Vagina (tissue), 2 donors: Measurements from ENCODE around the gene DOCK2.
"Not testable (repeated sequence)": the region's sequence is repeated elsewhere in the genome, so short reads cannot be mapped to it uniquely, and the experiment has no call there.

Experiments
- POLR2A ChIP-seq, 2 donors: fragments of 450-650 bp; IDR thresholded peaks; one replicate each; pipeline ENCODE4 v1.6.1; 2017; ENCODE audit warnings: antibody characterized with exemption in 2 of 2, mild to moderate bottlenecking in 2 of 2, moderate library complexity in 2 of 2
- POLR2AphosphoS5 ChIP-seq, 2 donors: sonication (generic); formaldehyde crosslinking; IDR thresholded peaks; one replicate each; pipeline ENCODE4 v1.9.0; 2017; ENCODE audit warnings: antibody characterized with exemption in 2 of 2, mild to moderate bottlenecking in 2 of 2, low read depth in 1 of 2; ENCODE audit not compliant: insufficient read depth in 1 of 2
- TF ChIP-seq, protein P1 (sequence below), 3 experiments: fragments of 450-650 bp in 2 of 3; fragments of 200-600 bp in 1 of 3; sonication (generic) in 1 of 3; IDR thresholded peaks; one replicate each; pipeline ENCODE4 v1.5.1; 2017 to 2019; ENCODE audit warnings: antibody characterized with exemption in 3 of 3, mild to moderate bottlenecking in 2 of 3, moderate library complexity in 2 of 3

DNA sequence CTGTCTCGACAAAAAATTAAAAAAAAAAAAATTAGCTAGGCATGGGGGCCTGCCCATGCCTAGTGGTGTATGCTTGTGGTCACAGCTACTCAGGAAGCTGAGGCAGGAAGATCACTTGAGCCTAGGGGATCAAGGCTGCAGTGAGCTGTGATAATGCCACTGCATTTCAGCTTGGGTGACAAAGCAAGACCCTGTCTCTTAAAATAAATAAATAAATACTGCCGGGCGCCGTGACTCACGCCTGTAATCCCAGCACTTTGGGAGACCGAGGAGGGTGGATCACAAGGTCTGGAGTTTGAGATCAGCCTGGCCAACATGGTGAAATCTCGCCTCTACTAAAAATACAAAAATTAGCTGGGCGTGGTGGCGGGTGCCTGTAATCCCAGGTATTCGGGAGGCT is 115.5 kb downstream of the DOCK2 start:
- TF ChIP-seq, protein P1, sequence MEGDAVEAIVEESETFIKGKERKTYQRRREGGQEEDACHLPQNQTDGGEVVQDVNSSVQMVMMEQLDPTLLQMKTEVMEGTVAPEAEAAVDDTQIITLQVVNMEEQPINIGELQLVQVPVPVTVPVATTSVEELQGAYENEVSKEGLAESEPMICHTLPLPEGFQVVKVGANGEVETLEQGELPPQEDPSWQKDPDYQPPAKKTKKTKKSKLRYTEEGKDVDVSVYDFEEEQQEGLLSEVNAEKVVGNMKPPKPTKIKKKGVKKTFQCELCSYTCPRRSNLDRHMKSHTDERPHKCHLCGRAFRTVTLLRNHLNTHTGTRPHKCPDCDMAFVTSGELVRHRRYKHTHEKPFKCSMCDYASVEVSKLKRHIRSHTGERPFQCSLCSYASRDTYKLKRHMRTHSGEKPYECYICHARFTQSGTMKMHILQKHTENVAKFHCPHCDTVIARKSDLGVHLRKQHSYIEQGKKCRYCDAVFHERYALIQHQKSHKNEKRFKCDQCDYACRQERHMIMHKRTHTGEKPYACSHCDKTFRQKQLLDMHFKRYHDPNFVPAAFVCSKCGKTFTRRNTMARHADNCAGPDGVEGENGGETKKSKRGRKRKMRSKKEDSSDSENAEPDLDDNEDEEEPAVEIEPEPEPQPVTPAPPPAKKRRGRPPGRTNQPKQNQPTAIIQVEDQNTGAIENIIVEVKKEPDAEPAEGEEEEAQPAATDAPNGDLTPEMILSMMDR (IDR thresholded peaks at IDR 0.05), result not testable (repeated sequence)
- TF ChIP-seq POLR2A (IDR thresholded peaks at IDR 0.05); POLR2AphosphoS5 (IDR thresholded peaks at IDR 0.05; ENCODE audit: insufficient read depth in 1 of 2, low read depth in 1 of 2): not testable (repeated sequence)
